ENCODE data around the gene SELENON. TPM values are rescaled to one million over a fixed set of nuclear protein-coding genes. Genes with fewer than 3 reads are reported as not detected.

The SELENON gene
- polyA plus RNA-seq, 1 of the 3 experiments (the other 2 are of a cell fraction) = 56.2 TPM

- Histone ChIP-seq H4K20me1 (ENCODE audit: insufficient read depth) (no peaks in the 10 kb centered on the region), H2AFZ (ENCODE audit: low read depth) (no peak overlapping the region), H3K27me3 (ENCODE audit: insufficient read depth) (no peaks in the 10 kb centered on the region), H3K4me3 (ENCODE audit: low read depth in 2 of 2, low read length in 1 of 2) (no peak overlapping the region), H3K27ac (ENCODE audit: low read depth in 2 of 2, low read length in 1 of 2) (no peak overlapping the region), H3K9me3 (no peaks in the 10 kb centered on the region), H3K9me2 (no peaks in the 10 kb centered on the region), H3K36me3 (replicated peaks in 1 of 2; ENCODE audit: control insufficient read depth in 1 of 2, insufficient read depth in 2 of 2, low read length in 1 of 2) (peaks cover 13 to 34% of the 10 kb centered on the region in 2 experiments), H3K79me2 (ENCODE audit: insufficient read depth) (no peaks in the 10 kb centered on the region; the same call in 1 of the 2 replicates), H3F3A (replicated peaks; ENCODE audit: insufficient read depth) (peaks cover 13% of the 10 kb centered on the region), H3K4me2 (no peak overlapping the region), H3K9ac (no peak overlapping the region), H3K4me1 (ENCODE audit: control insufficient read depth in 1 of 2, insufficient read depth in 2 of 2, low read depth in 1 of 2, low read length in 1 of 2) (no peaks in the 10 kb centered on the region)
- ChIA-PET CTCF (interaction anchor here (0.7 to 1.0 kb wide), 2 partner anchors 9 to 59 kb away, joined by 3 to 4 read pairs; no protein-coding TSS in a partner anchor), POLR2A (no interaction called here)
- TF ChIP-seq JUND (IDR thresholded peaks at IDR 0.05) (no peak), IRF3 (IDR thresholded peaks at IDR 0.05; ENCODE audit: low read depth, low read length) (no peak), POLR2AphosphoS5 (IDR thresholded peaks at IDR 0.05; ENCODE audit: low read depth, low read length) (no peak), RXRA (IDR thresholded peaks at IDR 0.05; ENCODE audit: borderline replicate concordance, low read depth) (no peak), MEF2A (IDR thresholded peaks at IDR 0.05; ENCODE audit: borderline replicate concordance, low read depth) (no peak), EP300 (IDR thresholded peaks at IDR 0.05; ENCODE audit: borderline replicate concordance in 1 of 2, low read depth in 1 of 2, low read length in 1 of 2) (no peak), MXI1 (IDR thresholded peaks at IDR 0.05; ENCODE audit: low read depth, low read length) (no peak), ZBTB33 (IDR thresholded peaks at IDR 0.05; ENCODE audit: borderline replicate concordance, low read depth) (no peak), NRF1 (IDR thresholded peaks at IDR 0.05; ENCODE audit: low read depth, low read length) (no peak), YY1 (IDR thresholded peaks at IDR 0.05; ENCODE audit: low read depth) (no peak), NFIC (IDR thresholded peaks at IDR 0.05; ENCODE audit: borderline replicate concordance) (no peak), CHD2 (IDR thresholded peaks at IDR 0.05; ENCODE audit: low read length, partially characterized antibody) (no peak), TAF1 (IDR thresholded peaks at IDR 0.05; ENCODE audit: borderline replicate concordance, low read depth, low read length) (no peak), USF2 (IDR thresholded peaks at IDR 0.05; ENCODE audit: borderline replicate concordance, low read depth, low read length) (no peak), RAD21 (IDR thresholded peaks at IDR 0.05; ENCODE audit: low read length) (no peak), TEAD4 (IDR thresholded peaks at IDR 0.05; ENCODE audit: borderline replicate concordance, insufficient read depth) (no peak), GATA2 (CRISPR knock-in tag; IDR thresholded peaks at IDR 0.05) (no peak)
- DNase-seq = no peak
- 86% methylated on average over 3 of the region's 3 CpGs for WGBS (ENCODE audit: low lambda C conversion rate)
Observed at GRCh38 chr1:25836695-25837094, 36.7 kb downstream of the SELENON start.

Measured in SK-N-SH (cell line).